GM18511 (cell line): ENCODE data around the gene LGR5.

ENCODE experiments used
- ATAC-seq: cut with Tn5 transposase; IDR thresholded peaks from one replicate; pipeline ENCODE4 v1.9.1; 2021; ENCODE audit warnings: mild to moderate bottlenecking, moderate library complexity; ENCODE audit not compliant: unreplicated experiment

Gene LGR5

GRCh38 chr12:71585218-71585617 lies 145.6 kb downstream of the LGR5 start:
- ATAC-seq = no peak

DNA sequence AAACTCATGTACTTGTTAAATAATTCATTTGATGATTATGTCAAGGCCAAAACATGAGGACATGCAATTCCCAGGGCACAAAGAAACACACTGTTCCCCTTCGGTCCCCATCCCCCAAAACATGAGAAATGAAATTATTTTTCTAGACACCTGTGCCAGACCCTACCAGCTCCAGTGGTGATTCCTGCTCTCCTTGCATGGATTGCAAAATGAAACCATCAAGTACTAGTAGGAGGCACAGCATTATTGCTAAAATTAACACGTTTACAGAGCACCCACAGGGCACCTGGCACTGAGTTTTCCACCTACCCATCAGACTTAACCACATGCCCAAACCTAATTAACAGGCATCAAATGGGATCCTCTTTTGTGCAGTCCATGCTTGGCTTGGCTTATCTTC lies 147.4 kb downstream of the LGR5 start:
- ATAC-seq = no peak

GRCh38 chr12:71589478-71589881 lies 149.9 kb downstream of the LGR5 start:
- no peak for ATAC-seq

- no peak for ATAC-seq
Observed at GRCh38 chr12:71591601-71592000, 152.0 kb downstream of the LGR5 start.

GRCh38 chr12:71592841-71593240 lies 153.2 kb downstream of the LGR5 start:
- no peak for ATAC-seq

DNA sequence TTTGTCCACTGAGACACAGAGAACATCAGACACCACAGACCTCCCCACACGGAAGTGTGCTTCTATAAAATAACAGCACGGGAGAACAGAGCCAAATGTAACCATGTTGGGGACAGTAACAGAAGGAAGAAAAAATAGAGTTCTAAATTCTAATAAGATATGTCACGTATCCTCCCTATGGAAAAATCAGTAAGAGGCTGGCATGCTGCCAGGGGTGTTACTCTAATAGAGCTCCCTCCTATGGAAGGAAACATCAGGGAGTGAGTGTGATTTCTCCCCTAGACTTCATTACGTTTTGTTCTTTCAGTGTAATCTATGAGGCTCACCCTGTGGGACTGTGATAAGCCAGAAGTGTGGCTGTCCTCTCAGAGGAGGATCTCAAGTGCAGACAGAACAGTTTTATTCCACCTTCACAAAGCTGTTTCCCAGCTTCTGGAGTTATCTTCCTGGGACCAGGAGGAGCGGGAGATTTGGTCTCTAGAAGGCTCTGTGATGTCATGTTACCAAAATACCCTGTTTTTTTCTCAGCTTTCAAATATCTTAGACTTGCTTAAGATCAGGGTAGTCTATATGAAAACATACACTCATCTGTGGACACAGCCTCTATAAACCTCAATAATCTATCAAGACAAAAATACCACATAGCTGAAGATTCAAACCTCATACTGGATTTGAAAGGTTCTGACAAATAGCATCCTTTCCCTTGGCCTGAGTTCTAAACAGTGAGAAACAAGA lies 154.8 kb downstream of the LGR5 start:
- no peak for ATAC-seq

- no peak for ATAC-seq
Observed at GRCh38 chr12:71599210-71599609, 159.6 kb downstream of the LGR5 start.

GRCh38 chr12:71601546-71601945 lies 161.9 kb downstream of the LGR5 start:
- ATAC-seq = no peak

GRCh38 chr12:71602761-71603577 lies 163.4 kb downstream of the LGR5 start:
- ATAC-seq = no peak

DNA sequence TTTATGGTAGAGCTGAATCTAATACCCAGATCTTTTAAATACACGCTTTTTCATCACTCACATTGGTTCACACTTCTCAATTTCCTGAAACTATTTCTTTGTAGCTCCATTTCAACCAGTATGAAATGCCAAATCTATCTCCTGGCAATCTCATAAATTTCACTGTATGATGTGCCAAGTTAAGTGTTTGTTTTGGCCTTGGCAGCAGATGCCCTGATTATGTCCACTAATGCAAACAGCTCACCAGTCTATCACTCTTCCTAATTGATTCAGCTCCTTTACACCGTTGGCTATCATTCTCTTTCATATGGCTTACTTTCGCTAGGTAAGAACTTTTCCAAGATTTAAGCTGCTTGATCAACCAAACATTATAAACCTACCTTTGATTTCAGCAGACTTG lies 165.4 kb downstream of the LGR5 start:
- ATAC-seq = no peak

GRCh38 chr12:71607494-71608330 lies 168.1 kb downstream of the LGR5 start:
- no peak for ATAC-seq

DNA sequence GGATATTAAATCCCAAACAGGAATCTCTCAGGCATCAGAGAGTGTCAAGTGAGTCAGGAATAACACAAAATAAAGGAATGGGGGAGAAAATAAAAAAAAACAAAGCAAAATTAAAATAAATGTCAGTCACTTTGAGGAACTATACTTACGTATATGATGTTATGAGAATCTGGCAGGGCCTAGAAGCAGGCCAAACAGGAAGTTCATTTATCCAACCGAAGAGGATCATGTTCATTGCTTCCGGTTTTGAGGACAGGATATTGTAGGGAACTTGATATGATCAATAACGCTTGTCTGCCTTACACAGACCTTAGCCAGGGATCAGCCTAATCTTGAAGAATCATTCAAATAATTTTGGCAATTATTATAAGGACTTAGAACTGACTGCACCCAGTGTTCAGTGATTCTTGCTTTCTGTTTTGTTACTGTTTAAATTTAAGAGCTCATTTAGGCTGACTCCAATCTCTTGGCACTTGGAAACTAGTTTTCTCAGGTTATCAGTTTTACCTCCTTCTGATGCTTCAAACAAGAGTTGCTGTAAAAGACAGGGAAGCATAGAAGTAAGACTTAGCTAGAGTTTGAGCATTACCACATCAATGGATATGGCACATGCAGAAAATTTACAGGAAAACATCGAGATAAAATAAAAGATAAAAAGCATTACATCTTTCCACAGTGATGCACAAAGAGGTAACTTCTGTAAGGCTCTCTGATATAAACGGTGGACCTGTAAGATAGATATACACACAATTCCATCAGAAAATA lies 170.6 kb downstream of the LGR5 start:
- no peak for ATAC-seq

DNA sequence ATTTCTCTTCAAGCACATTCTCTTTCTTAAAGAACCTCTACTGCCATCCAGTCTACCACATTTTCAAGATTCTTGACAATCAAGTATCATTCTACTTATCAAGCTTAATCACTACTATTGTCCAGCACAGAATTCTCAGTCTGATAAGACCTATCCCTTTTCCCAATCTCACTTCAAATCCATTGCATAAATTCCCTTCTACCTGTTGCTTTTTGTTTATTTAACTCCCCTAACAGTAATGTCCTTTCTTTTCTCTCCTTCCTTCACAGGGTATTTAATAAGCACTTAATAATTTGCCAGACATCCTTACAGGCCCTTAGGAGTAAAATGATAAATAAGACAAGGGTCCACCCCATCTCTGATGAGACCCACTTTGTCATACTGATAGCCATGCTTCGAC lies 182.3 kb downstream of the LGR5 start:
- no peak for ATAC-seq

DNA sequence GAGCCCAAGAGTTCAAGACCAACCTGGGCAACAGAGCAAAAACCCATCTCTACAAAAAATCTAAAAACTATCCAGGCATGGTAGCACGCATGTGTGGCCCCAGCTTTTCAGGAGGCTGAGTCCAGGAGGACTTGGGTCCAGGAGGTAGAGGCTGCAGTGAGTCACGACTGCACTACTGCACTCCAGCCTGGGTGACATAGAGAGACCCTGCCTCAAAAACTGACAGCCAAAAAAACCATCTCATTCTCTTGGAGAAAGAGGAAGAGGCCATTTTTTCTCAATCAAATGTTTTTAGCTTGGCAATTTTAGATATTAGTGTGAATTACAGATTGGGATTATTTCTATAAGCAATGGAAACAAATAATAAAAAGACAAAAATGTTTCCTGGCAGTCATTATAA lies 185.9 kb downstream of the LGR5 start:
- no peak for ATAC-seq

DNA sequence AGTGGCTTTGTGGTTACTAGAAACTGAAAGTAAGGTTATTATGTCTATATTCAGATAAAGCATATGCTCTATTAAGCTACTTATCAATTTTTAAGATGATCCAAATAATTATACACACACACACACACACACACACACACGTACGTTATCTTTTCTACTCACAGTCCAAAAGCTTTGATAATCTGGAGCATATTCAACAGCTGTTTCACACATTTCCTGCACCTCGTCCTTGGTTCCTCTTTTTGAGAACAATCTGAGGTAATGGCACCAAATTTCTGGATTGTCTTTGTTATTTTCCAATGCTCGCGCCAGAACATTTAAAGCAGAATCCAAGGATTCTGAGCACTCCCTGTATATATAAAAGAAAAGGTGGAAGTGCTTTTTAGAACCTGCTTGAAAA lies 186.5 kb downstream of the LGR5 start:
- ATAC-seq = peak; percentile 68

DNA sequence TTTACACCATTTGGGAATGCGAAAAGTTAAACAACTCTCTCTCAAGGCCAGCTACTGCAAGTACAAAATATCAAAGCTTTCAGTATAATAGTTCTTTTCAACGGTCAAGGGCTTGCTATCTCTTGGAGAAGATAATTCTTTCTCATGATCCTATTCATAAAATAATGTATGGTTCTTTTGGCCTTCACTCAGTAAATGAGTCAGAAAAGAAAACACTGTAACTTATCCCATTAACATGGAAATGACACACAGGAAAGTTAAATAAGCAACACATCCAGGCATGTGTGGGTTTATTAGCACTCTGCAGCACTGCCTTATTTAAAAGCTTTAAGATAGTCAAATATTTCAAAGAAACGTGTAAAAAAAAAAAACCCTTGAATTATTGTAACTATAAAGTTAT lies 187.2 kb downstream of the LGR5 start:
- ATAC-seq = no peak

DNA sequence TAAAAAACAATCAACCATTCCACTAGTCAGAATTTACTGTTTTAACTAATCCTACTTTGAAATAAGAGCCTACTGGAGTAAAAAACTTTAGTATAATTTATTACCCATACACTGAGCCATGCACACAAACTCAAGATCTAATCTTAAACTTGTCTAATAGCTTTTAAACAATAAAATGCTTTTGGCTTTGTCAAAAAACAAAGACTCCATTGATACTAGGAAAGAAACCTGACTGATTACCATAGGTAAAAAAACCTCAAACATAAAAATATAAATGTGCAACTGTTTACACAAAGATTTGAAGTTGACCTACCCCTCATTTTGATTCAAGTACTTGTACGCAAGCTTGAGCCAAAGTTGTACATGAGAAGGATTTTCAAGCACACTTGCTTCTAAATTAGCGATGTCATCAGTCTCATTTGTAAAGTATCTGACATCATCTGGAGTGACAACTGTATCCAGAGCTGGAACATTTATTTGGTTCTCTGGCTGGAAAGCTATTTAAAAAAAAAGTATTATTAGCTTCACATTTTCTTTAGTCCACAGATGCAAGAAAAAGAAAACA lies 187.9 kb downstream of the LGR5 start:
- ATAC-seq = no peak
